GM23248 (cell line): ENCODE data around the gene SPATS2.

ENCODE experiments used
- EZH2 ChIP-seq: fragments of 200-600 bp; sonication (generic); IDR thresholded peaks from 2 replicates; pipeline ENCODE4 v1.6.1; 2018; ENCODE audit warnings: antibody characterized with exemption, mild to moderate bottlenecking; ENCODE audit not compliant: insufficient read depth, poor library complexity, severe bottlenecking
- EZH2phosphoT487 ChIP-seq: fragments of 200-600 bp; sonication (generic); IDR thresholded peaks from 2 replicates; pipeline ENCODE4 v1.6.1; 2018; ENCODE audit warnings: antibody characterized with exemption, moderate library complexity, mild to moderate bottlenecking, low read depth; ENCODE audit not compliant: insufficient read depth

DNA sequence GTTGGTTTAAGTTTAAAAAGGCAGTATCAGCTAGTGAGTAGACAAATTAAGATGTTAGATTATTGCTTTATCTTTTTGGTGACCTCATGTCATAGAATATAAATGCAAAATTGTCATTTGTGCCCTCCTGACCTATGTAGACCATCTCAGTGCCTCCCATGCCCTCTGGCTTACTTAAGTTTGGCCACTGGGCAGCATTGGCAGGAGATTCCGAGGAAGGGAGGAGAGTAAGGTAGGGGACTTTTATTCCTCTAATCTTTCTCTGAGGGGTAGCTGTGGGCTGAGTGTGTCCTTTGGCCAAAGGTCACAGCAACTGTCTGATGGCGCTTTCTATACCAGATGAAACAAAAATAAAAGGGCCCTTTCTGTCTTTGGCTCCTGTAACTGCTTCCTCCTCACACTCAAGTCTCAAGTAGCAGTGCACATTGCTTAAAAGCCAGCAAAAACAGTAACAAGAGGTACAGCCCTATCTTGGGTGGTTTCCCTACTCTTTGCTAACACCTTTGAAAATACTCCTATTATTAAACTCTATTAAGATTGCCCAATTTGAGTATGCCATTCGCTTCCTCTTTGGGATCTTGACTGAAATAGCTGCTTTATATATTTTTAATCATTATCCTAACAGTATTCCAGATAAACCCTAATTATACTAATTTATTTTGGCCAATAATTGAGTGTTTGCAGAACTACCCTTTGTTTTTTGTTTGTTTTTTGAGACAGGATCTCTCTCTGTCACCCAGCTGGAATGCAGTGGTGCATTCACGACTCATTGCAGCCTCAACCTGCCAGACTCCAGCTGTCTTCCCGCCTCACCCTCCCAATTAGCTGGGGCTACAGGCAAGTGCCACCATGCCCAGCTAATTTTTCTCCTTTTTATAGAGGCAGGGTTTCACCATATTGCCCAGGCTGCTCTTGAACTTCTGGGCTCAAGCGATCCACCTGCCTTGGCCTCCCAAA is 115.1 kb downstream of the SPATS2 start:
- TF ChIP-seq EZH2phosphoT487: no peak
- no peak for TF ChIP-seq EZH2
